ENCODE data around the gene HOXA3.

GRCh38 chr7:27115221-27116026 is 37.0 kb downstream of the HOXA3 start:
- TF ChIP-seq GZF1 (CRISPR knock-in tag; IDR thresholded peaks at IDR 0.05), result no peak
- no peak for TF ChIP-seq ZNF292 (CRISPR knock-in tag; IDR thresholded peaks at IDR 0.05; ENCODE audit: borderline replicate concordance, low read depth)
- TF ChIP-seq ETS1 (CRISPR knock-in tag; IDR thresholded peaks at IDR 0.05), result no peak
- TF ChIP-seq EP300 (IDR thresholded peaks at IDR 0.05; ENCODE audit: low read depth in 2 of 2, low read length in 2 of 2), result no peak
- no peak for TF ChIP-seq EP300 (CRISPR knock-in tag; IDR thresholded peaks at IDR 0.05; ENCODE audit: borderline replicate concordance)
- no peak for TF ChIP-seq SMC3 (IDR thresholded peaks at IDR 0.05; ENCODE audit: low read length)

Measured in HepG2 (cell line).